SK-N-SH (cell line): ENCODE results near the gene SLC13A1. TPM values are rescaled to one million over a fixed set of nuclear protein-coding genes. Genes with fewer than 3 reads are reported as not detected.

Experiments
- CTCF ChIA-PET: fragments of 300-600, 350-600 bp; formaldehyde crosslinking; extraction: SDS; loops from one replicate; lab custom pipeline; 2021; lab: Yijun Ruan, JAX
- POLR2A ChIA-PET: fragments of 350-600 bp; sonication (Branson Sonifier 250); formaldehyde crosslinking; extraction: SDS; loops from one replicate; lab custom pipeline; 2020; ENCODE audit warnings: antibody characterized with exemption, inconsistent platforms; lab: Yijun Ruan, JAX
- DNase-seq: peaks from one replicate; pipeline ENCODE4 v3.0.0; 2012
- H2AFZ ChIP-seq: fragments of 200-600 bp; sonication (generic); 2 replicates; pipeline ENCODE4 v1.8.1; 2016; ENCODE audit warnings: antibody characterized with exemption, mild to moderate bottlenecking, low read depth
- H3F3A ChIP-seq: fragments of 200-600 bp; sonication (generic); replicated peaks from 2 replicates; pipeline ENCODE3; 2016; ENCODE audit warnings: antibody characterized with exemption, mild to moderate bottlenecking; ENCODE audit not compliant: insufficient read depth
- H3K27ac ChIP-seq, 2 experiments: fragments of 200-500 bp in 1 of 2; fragments of 200-600 bp in 1 of 2; sonication (Bioruptor generic) in 1 of 2; sonication (generic), shearing (Covaris generic) in 1 of 2; 2 replicates each; pipeline versions ENCODE4 v1.5.1 to v1.6.1; 2014 to 2016; ENCODE audit warnings: low read depth in 2 of 2, inconsistent platforms in 1 of 2, low read length in 1 of 2, mild to moderate bottlenecking in 1 of 2, mixed read lengths in 1 of 2
- H3K27me3 ChIP-seq: fragments of 200-600 bp; sonication (generic), shearing (Covaris generic); 2 replicates; pipeline ENCODE4 v1.6.1; 2016; ENCODE audit warnings: mixed run types; ENCODE audit not compliant: insufficient read depth
- H3K36me3 ChIP-seq, 2 experiments: fragments of 200-500 bp in 1 of 2; fragments of 200-600 bp in 1 of 2; sonication (Bioruptor generic) in 1 of 2; sonication (generic) in 1 of 2; replicated peaks in 1 of 2; 2 replicates each; pipeline versions ENCODE3 to v1.5.1; 2014 to 2016; ENCODE audit warnings: low read length in 1 of 2, mild to moderate bottlenecking in 1 of 2; ENCODE audit not compliant: insufficient read depth in 2 of 2, control insufficient read depth in 1 of 2
- H3K4me1 ChIP-seq, 2 experiments: fragments of 200-500 bp in 1 of 2; fragments of 200-600 bp in 1 of 2; sonication (Bioruptor generic) in 1 of 2; sonication (generic), shearing (Covaris generic) in 1 of 2; 2 replicates each; pipeline versions ENCODE4 v1.5.1 to v1.6.1; 2014 to 2016; ENCODE audit warnings: low read depth in 1 of 2, low read length in 1 of 2, mixed run types in 1 of 2; ENCODE audit not compliant: insufficient read depth in 2 of 2, control insufficient read depth in 1 of 2
- H3K4me2 ChIP-seq: fragments of 200-600 bp; sonication (generic), shearing (Covaris generic); 2 replicates; pipeline ENCODE4 v1.6.1; 2017; ENCODE audit warnings: mixed run types
- H3K4me3 ChIP-seq, 2 experiments: fragments of 200-500 bp in 1 of 2; fragments of 200-600 bp in 1 of 2; sonication (Bioruptor generic) in 1 of 2; sonication (generic), shearing (Covaris generic) in 1 of 2; 2 replicates each; pipeline versions ENCODE4 v1.5.1 to v1.8.1; 2014 to 2016; ENCODE audit warnings: low read depth in 2 of 2, inconsistent platforms in 1 of 2, low read length in 1 of 2, mild to moderate bottlenecking in 1 of 2, mixed read lengths in 1 of 2, moderate library complexity in 1 of 2
- H3K79me2 ChIP-seq: fragments of 200-600 bp; sonication (generic); 2 replicates; pipeline ENCODE4 v1.8.1; 2017; ENCODE audit warnings: mild to moderate bottlenecking; ENCODE audit not compliant: insufficient read depth
- H3K9ac ChIP-seq: fragments of 200-600 bp; sonication (generic); 2 replicates; pipeline ENCODE4 v1.6.1; 2017; ENCODE audit warnings: mixed run types
- H3K9me2 ChIP-seq: fragments of 200-600 bp; sonication (generic); 2 replicates; pipeline ENCODE4 v1.6.1; 2017; ENCODE audit warnings: mixed run types
- H3K9me3 ChIP-seq: fragments of 200-600 bp; sonication (generic); 2 replicates; pipeline ENCODE4 v1.6.1; 2017; ENCODE audit warnings: mixed run types, mild to moderate bottlenecking, moderate library complexity
- H4K20me1 ChIP-seq: fragments of 200-600 bp; sonication (generic); 2 replicates; pipeline ENCODE4 v1.6.1; 2017; ENCODE audit warnings: mild to moderate bottlenecking, mixed run types; ENCODE audit not compliant: insufficient read depth
- CHD2 ChIP-seq: fragments of 150-350 bp; IDR thresholded peaks from 2 replicates; pipeline ENCODE4 v1.6.1; 2018; ENCODE audit warnings: low read length; ENCODE audit not compliant: partially characterized antibody
- EP300 ChIP-seq, 2 experiments: IDR thresholded peaks; 2 replicates each; pipeline versions ENCODE4 v1.4.0 to v1.6.1; 2012; ENCODE audit warnings: borderline replicate concordance in 1 of 2, low read depth in 1 of 2, low read length in 1 of 2
- FOSL2 ChIP-seq: IDR thresholded peaks from 2 replicates; pipeline ENCODE4 v1.4.0; 2012; ENCODE audit warnings: low read depth, mild to moderate bottlenecking, moderate library complexity, borderline replicate concordance
- FOXJ3 ChIP-seq: sonication (generic); formaldehyde crosslinking; IDR thresholded peaks from 2 replicates; pipeline ENCODE4 v1.5.1; 2020; ENCODE audit warnings: mild to moderate bottlenecking, missing genetic modification reagents
- JUND ChIP-seq: IDR thresholded peaks from 2 replicates; pipeline ENCODE4 v1.4.0; 2012
- MAX ChIP-seq: IDR thresholded peaks from 2 replicates; pipeline ENCODE4 v1.4.0; 2012; ENCODE audit warnings: low read depth
- MXI1 ChIP-seq: IDR thresholded peaks from 2 replicates; pipeline ENCODE4 v1.6.1; 2012; ENCODE audit warnings: mild to moderate bottlenecking, low read depth, low read length, improper control_type of control experiment
- NRF1 ChIP-seq: IDR thresholded peaks from 2 replicates; pipeline ENCODE4 v1.6.1; 2012; ENCODE audit warnings: low read depth, mild to moderate bottlenecking, low read length
- REST ChIP-seq: IDR thresholded peaks from 2 replicates; pipeline ENCODE4 v1.6.1; 2012; ENCODE audit warnings: mild to moderate bottlenecking, low read depth, low read length, moderate library complexity
- RFX5 ChIP-seq: IDR thresholded peaks from 2 replicates; pipeline ENCODE4 v1.6.1; 2012; ENCODE audit warnings: mild to moderate bottlenecking, improper control_type of control experiment, low read length
- SIN3A ChIP-seq: IDR thresholded peaks from 2 replicates; pipeline ENCODE4 v1.6.1; 2012; ENCODE audit warnings: low read depth, mild to moderate bottlenecking, low read length, moderate library complexity, borderline replicate concordance
- TAF1 ChIP-seq: IDR thresholded peaks from 2 replicates; pipeline ENCODE4 v1.6.1; 2012; ENCODE audit warnings: low read depth, mild to moderate bottlenecking, low read length, moderate library complexity, borderline replicate concordance
- TEAD4 ChIP-seq: IDR thresholded peaks from 2 replicates; pipeline ENCODE4 v1.4.0; 2012; ENCODE audit warnings: mild to moderate bottlenecking, borderline replicate concordance; ENCODE audit not compliant: insufficient read depth
- USF2 ChIP-seq: fragments of 150-350 bp; IDR thresholded peaks from 2 replicates; pipeline ENCODE4 v1.6.1; 2017; ENCODE audit warnings: antibody characterized with exemption, low read length, low read depth, borderline replicate concordance
- YY1 ChIP-seq: IDR thresholded peaks from 2 replicates; pipeline ENCODE4 v1.4.0; 2012; ENCODE audit warnings: low read depth, mild to moderate bottlenecking
- WGBS: methylation state at CpG from one replicate; pipeline ENCODE4 v1.1.6; 2017; ENCODE audit warnings: low lambda C conversion rate; 5-methylcytosine and 5-hydroxymethylcytosine counted together
- polyA plus RNA-seq, 3 experiments: library from polyadenylated mRNA; depleted of rRNA; stranded (reverse); fragments of >200 nt; gene quantifications; 2 replicates each; pipeline ENCODE4 v1.2.3, GENCODE V29; 2012

The SLC13A1 gene
- polyA plus RNA-seq, 1 of the 3 experiments (the other 2 are of a cell fraction), result not detected

DNA sequence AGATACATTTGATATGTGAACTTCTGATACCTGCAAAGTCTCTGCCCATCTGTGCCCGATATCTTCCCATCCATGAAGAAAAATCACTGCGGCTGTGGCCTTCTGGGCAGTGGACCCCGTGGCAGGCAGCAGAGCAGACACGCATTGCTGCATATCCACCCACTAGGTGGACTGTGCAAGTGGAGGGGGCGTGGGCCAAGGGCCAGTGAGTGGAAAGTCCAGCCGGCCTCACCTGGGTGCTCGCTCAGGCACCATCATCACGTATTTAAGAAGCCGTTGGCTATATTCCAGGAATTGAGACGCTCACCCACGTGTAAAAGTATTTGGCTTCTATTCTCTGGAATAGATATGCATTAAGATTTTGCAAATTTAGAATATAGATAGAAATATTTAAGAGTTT, 30.8 kb upstream of the SLC13A1 start (continued):
- no peak for TF ChIP-seq FOXJ3 (CRISPR knock-in tag)

DNA sequence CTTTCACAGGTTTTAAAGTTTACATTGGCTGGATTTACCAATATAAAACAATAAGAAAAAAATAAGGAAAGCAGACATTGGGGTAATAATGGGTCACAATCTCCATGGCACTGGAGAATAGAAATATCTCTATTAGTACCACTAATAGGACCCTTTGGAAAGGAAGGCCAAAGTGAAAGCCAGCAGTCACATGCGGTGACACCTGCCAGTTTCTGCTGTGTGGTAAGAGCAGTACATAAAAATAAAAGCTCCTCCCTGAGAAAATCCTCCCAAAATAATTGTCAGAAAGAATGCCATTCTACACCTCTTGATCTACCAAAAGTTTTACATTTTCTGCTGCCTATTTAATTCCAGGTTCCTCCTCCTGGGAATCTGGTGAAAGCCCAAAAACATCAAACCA, 30.4 kb upstream of the SLC13A1 start:
- no peaks in the 10 kb centered on the region for H3K9me3 ChIP-seq
- no peak overlapping the region for H3K27ac ChIP-seq
- H3K4me2 ChIP-seq, result no peak overlapping the region
- H4K20me1 ChIP-seq, result no peaks in the 10 kb centered on the region
- H2AFZ ChIP-seq, result no peak overlapping the region
- no peak overlapping the region for H3K9ac ChIP-seq
- no peaks in the 10 kb centered on the region; a peak in 2 of 4 replicates for H3K4me1 ChIP-seq
- ChIA-PET CTCF (interaction anchor here (1.2 to 1.5 kb wide), 2 partner anchors 137 to 140 kb away, joined by 4 to 6 read pairs; no protein-coding TSS in a partner anchor), POLR2A (no interaction called here)
- no peak for DNase-seq
- TF ChIP-seq YY1 (no peak), MXI1 (no peak), USF2 (no peak), CHD2 (no peak), SIN3A (no peak), NRF1 (no peak), TEAD4 (no peak), EP300 (IDR thresholded peaks at IDR 0.05; ENCODE audit: borderline replicate concordance in 1 of 2, low read depth in 1 of 2, low read length in 1 of 2) (no peak), REST (no peak), RFX5 (no peak), FOSL2 (no peak), MAX (no peak), JUND (no peak), TAF1 (no peak)
- no peaks in the 10 kb centered on the region for H3K36me3 ChIP-seq
- WGBS, result 62% methylated on average over 1 of the region's 1 CpG
- no peaks in the 10 kb centered on the region for H3K79me2 ChIP-seq
- no peak overlapping the region for H3K4me3 ChIP-seq
- no peaks in the 10 kb centered on the region for H3F3A ChIP-seq
- no peaks in the 10 kb centered on the region for H3K27me3 ChIP-seq
- H3K9me2 ChIP-seq, result no peaks in the 10 kb centered on the region
